ENCODE measurements around the gene BAG5.

Gene BAG5

GRCh38 chr14:103581954-103582703 is 19.7 kb upstream of the BAG5 start:
- no peak overlapping the region for H3K9ac ChIP-seq (ENCODE audit: low read depth, low read length)
- H3K9me3 ChIP-seq (ENCODE audit: insufficient read depth, low read depth, low read length), result no peaks in the 10 kb centered on the region
- H3K4me3 ChIP-seq (ENCODE audit: low read length), result no peak overlapping the region
- no peaks in the 10 kb centered on the region for H3K4me1 ChIP-seq (ENCODE audit: insufficient read depth, low read length)
- no peaks in the 10 kb centered on the region for H3K27me3 ChIP-seq (ENCODE audit: insufficient read depth, low read length)
- 0 out of 2 replicates have a peak, but pooled peaks cover 4% of the 10 kb centered on the region for H3K36me3 ChIP-seq (ENCODE audit: insufficient read depth, low read depth, low read length)
- no peak overlapping the region for H3K27ac ChIP-seq (ENCODE audit: low read length)

GRCh38 chr14:103581206-103581605 is 18.7 kb upstream of the BAG5 start:
- 0 out of 2 replicates have a peak, but pooled peaks cover 4% of the 10 kb centered on the region for H3K36me3 ChIP-seq (ENCODE audit: insufficient read depth, low read depth, low read length)

GRCh38 chr14:103578401-103579075 is 16.1 kb upstream of the BAG5 start:
- no peak overlapping the region for H3K9ac ChIP-seq (ENCODE audit: low read depth, low read length)
- peaks cover 22% of the 10 kb centered on the region for H3K36me3 ChIP-seq (ENCODE audit: insufficient read depth, low read depth, low read length)
- no peaks in the 10 kb centered on the region for H3K27me3 ChIP-seq (ENCODE audit: insufficient read depth, low read length)
- no peaks in the 10 kb centered on the region for H3K9me3 ChIP-seq (ENCODE audit: insufficient read depth, low read depth, low read length)
- no peaks in the 10 kb centered on the region for H3K4me1 ChIP-seq (ENCODE audit: insufficient read depth, low read length)
- H3K27ac ChIP-seq (ENCODE audit: low read length), result no peak overlapping the region
- no peak overlapping the region for H3K4me3 ChIP-seq (ENCODE audit: low read length)

More at GRCh38 chr14:103581206-103581605, 18.7 kb upstream of the BAG5 start:
- H3K4me3 ChIP-seq (ENCODE audit: low read length), result no peak overlapping the region
- H3K27me3 ChIP-seq (ENCODE audit: insufficient read depth, low read length), result no peaks in the 10 kb centered on the region
- H3K27ac ChIP-seq (ENCODE audit: low read length), result no peak overlapping the region
- no peak overlapping the region for H3K9ac ChIP-seq (ENCODE audit: low read depth, low read length)
- no peaks in the 10 kb centered on the region for H3K9me3 ChIP-seq (ENCODE audit: insufficient read depth, low read depth, low read length)
- H3K4me1 ChIP-seq (ENCODE audit: insufficient read depth, low read length), result no peaks in the 10 kb centered on the region

- H3K4me1 ChIP-seq (ENCODE audit: insufficient read depth, low read length), result no peaks in the 10 kb centered on the region
- H3K27me3 ChIP-seq (ENCODE audit: insufficient read depth, low read length), result no peaks in the 10 kb centered on the region
- peaks cover 32% of the 10 kb centered on the region for H3K36me3 ChIP-seq (ENCODE audit: insufficient read depth, low read depth, low read length)
- no peaks in the 10 kb centered on the region for H3K9me3 ChIP-seq (ENCODE audit: insufficient read depth, low read depth, low read length)
- no peak overlapping the region for H3K4me3 ChIP-seq (ENCODE audit: low read length)
- H3K27ac ChIP-seq (ENCODE audit: low read length), result no peak overlapping the region
- H3K9ac ChIP-seq (ENCODE audit: low read depth, low read length), result peak overlapping the region; percentile 41; the same call in 1 of the 2 replicates
Measured at GRCh38 chr14:103576371-103577024, 14.0 kb upstream of the BAG5 start.

- Histone ChIP-seq H3K9me3 (ENCODE audit: insufficient read depth, low read depth, low read length) (no peaks in the 10 kb centered on the region), H3K4me1 (ENCODE audit: insufficient read depth, low read length) (no peaks in the 10 kb centered on the region), H3K4me3 (ENCODE audit: low read length) (no peak overlapping the region), H3K9ac (ENCODE audit: low read depth, low read length) (no peak overlapping the region), H3K36me3 (ENCODE audit: insufficient read depth, low read depth, low read length) (peaks cover 32% of the 10 kb centered on the region), H3K27me3 (ENCODE audit: insufficient read depth, low read length) (no peaks in the 10 kb centered on the region), H3K27ac (ENCODE audit: low read length) (no peak overlapping the region)
Measured at GRCh38 chr14:103574707-103575285, 12.3 kb upstream of the BAG5 start.

- Histone ChIP-seq H3K27ac (ENCODE audit: low read length) (no peak overlapping the region), H3K4me1 (ENCODE audit: insufficient read depth, low read length) (no peaks in the 10 kb centered on the region), H3K9ac (ENCODE audit: low read depth, low read length) (no peak overlapping the region), H3K36me3 (ENCODE audit: insufficient read depth, low read depth, low read length) (peaks cover 32% of the 10 kb centered on the region), H3K27me3 (ENCODE audit: insufficient read depth, low read length) (no peaks in the 10 kb centered on the region), H3K4me3 (ENCODE audit: low read length) (no peak overlapping the region), H3K9me3 (ENCODE audit: insufficient read depth, low read depth, low read length) (no peaks in the 10 kb centered on the region)
Measured at GRCh38 chr14:103574104-103574503, 11.6 kb upstream of the BAG5 start.

GRCh38 chr14:103569408-103569807 is 7.0 kb upstream of the BAG5 start:
- H3K9ac ChIP-seq (ENCODE audit: low read depth, low read length), result no peak overlapping the region
- no peak overlapping the region for H3K27ac ChIP-seq (ENCODE audit: low read length)

GRCh38 chr14:103568952-103569351 is 6.5 kb upstream of the BAG5 start:
- peak overlapping the region; percentile 51; the same call in 1 of the 2 replicates for H3K9ac ChIP-seq (ENCODE audit: low read depth, low read length)
- H3K9me3 ChIP-seq (ENCODE audit: insufficient read depth, low read depth, low read length), result no peaks in the 10 kb centered on the region
- peaks cover 14% of the 10 kb centered on the region for H3K36me3 ChIP-seq (ENCODE audit: insufficient read depth, low read depth, low read length)
- 0 out of 2 replicates have a peak, but pooled peaks cover 3% of the 10 kb centered on the region for H3K4me1 ChIP-seq (ENCODE audit: insufficient read depth, low read length)
- no peaks in the 10 kb centered on the region for H3K27me3 ChIP-seq (ENCODE audit: insufficient read depth, low read length)
- no peak overlapping the region for H3K27ac ChIP-seq (ENCODE audit: low read length)
- no peak overlapping the region for H3K4me3 ChIP-seq (ENCODE audit: low read length)

More at GRCh38 chr14:103569408-103569807, 7.0 kb upstream of the BAG5 start:
- H3K4me3 ChIP-seq (ENCODE audit: low read length), result no peak overlapping the region
- H3K36me3 ChIP-seq (ENCODE audit: insufficient read depth, low read depth, low read length), result peaks cover 18% of the 10 kb centered on the region
- no peaks in the 10 kb centered on the region for H3K27me3 ChIP-seq (ENCODE audit: insufficient read depth, low read length)
- H3K9me3 ChIP-seq (ENCODE audit: insufficient read depth, low read depth, low read length), result no peaks in the 10 kb centered on the region
- no peaks in the 10 kb centered on the region for H3K4me1 ChIP-seq (ENCODE audit: insufficient read depth, low read length)

GRCh38 chr14:103563844-103564505 is 1.5 kb upstream of the BAG5 start:
- Histone ChIP-seq H3K9ac (ENCODE audit: low read depth, low read length) (peak overlapping the region; percentile 71; the same call in 1 of the 2 replicates), H3K27ac (ENCODE audit: low read length) (no peak overlapping the region), H3K9me3 (ENCODE audit: insufficient read depth, low read depth, low read length) (no peaks in the 10 kb centered on the region), H3K4me3 (ENCODE audit: low read length) (peak overlapping the region; percentile 84), H3K4me1 (ENCODE audit: insufficient read depth, low read length) (0 out of 2 replicates have a peak, but pooled peaks cover 3% of the 10 kb centered on the region), H3K36me3 (ENCODE audit: insufficient read depth, low read depth, low read length) (peaks cover 17% of the 10 kb centered on the region), H3K27me3 (ENCODE audit: insufficient read depth, low read length) (no peaks in the 10 kb centered on the region)

GRCh38 chr14:103563226-103563620 is 766 bp upstream of the BAG5 start:
- Histone ChIP-seq H3K27ac (ENCODE audit: low read length) (no peak overlapping the region), H3K4me3 (ENCODE audit: low read length) (peak overlapping the region; percentile 84), H3K36me3 (ENCODE audit: insufficient read depth, low read depth, low read length) (peaks cover 24% of the 10 kb centered on the region), H3K4me1 (ENCODE audit: insufficient read depth, low read length) (0 out of 2 replicates have a peak, but pooled peaks cover 3% of the 10 kb centered on the region), H3K9ac (ENCODE audit: low read depth, low read length) (peak overlapping the region; percentile 71; the same call in 1 of the 2 replicates), H3K27me3 (ENCODE audit: insufficient read depth, low read length) (no peaks in the 10 kb centered on the region), H3K9me3 (ENCODE audit: insufficient read depth, low read depth, low read length) (no peaks in the 10 kb centered on the region)

- Histone ChIP-seq H3K9ac (ENCODE audit: low read depth, low read length) (peak overlapping the region; percentile 71), H3K9me3 (ENCODE audit: insufficient read depth, low read depth, low read length) (no peaks in the 10 kb centered on the region), H3K36me3 (ENCODE audit: insufficient read depth, low read depth, low read length) (peaks cover 26% of the 10 kb centered on the region), H3K27ac (ENCODE audit: low read length) (no peak overlapping the region), H3K4me1 (ENCODE audit: insufficient read depth, low read length) (0 out of 2 replicates have a peak, but pooled peaks cover 3% of the 10 kb centered on the region), H3K4me3 (ENCODE audit: low read length) (peak overlapping the region; percentile 84), H3K27me3 (ENCODE audit: insufficient read depth, low read length) (no peaks in the 10 kb centered on the region)
Measured at GRCh38 chr14:103562179-103562428, 353 bp downstream of the BAG5 start.
